NCI-H2196 (cell line): ENCODE measurements around the gene GALNT14.

Source experiments
- DNase-seq: peaks from one replicate; lab custom pipeline; 2025; ENCODE audit not compliant: unreplicated experiment; lab: John Stamatoyannopoulos, UW

The GALNT14 gene

GRCh38 chr2:31058096-31059035, 79.9 kb downstream of the GALNT14 start:
- no peak for DNase-seq

- no peak for DNase-seq
These were observed 80.5 kb downstream of the GALNT14 start for GRCh38 chr2:31057691-31058090.

- no peak for DNase-seq
These were observed 82.3 kb downstream of the GALNT14 start for GRCh38 chr2:31055938-31056337.

- DNase-seq, result no peak
These were observed 83.3 kb downstream of the GALNT14 start for GRCh38 chr2:31054842-31055388.

GRCh38 chr2:31053929-31054782, 84.1 kb downstream of the GALNT14 start:
- no peak for DNase-seq

GRCh38 chr2:31052284-31052683, 86.0 kb downstream of the GALNT14 start:
- no peak for DNase-seq

- DNase-seq, result no peak
These were observed 86.7 kb downstream of the GALNT14 start for GRCh38 chr2:31051258-31052140.

GRCh38 chr2:31049916-31050588, 88.2 kb downstream of the GALNT14 start:
- DNase-seq, result no peak

- DNase-seq, result no peak
These were observed 89.0 kb downstream of the GALNT14 start for GRCh38 chr2:31049264-31049663.

GRCh38 chr2:31047599-31047998, 90.6 kb downstream of the GALNT14 start:
- DNase-seq, result no peak

- DNase-seq, result no peak
These were observed 99.9 kb downstream of the GALNT14 start for GRCh38 chr2:31038385-31038784.

GRCh38 chr2:31037058-31037457, 101.2 kb downstream of the GALNT14 start:
- no peak for DNase-seq

- DNase-seq, result no peak
These were observed 105.2 kb downstream of the GALNT14 start for GRCh38 chr2:31033032-31033431.

GRCh38 chr2:31032475-31032874, 105.8 kb downstream of the GALNT14 start:
- no peak for DNase-seq

GRCh38 chr2:31031132-31031706, 107.0 kb downstream of the GALNT14 start:
- DNase-seq, result no peak

GRCh38 chr2:31028417-31028816, 109.8 kb downstream of the GALNT14 start:
- DNase-seq, result no peak

- no peak for DNase-seq
These were observed 110.7 kb downstream of the GALNT14 start for GRCh38 chr2:31027549-31027948.

GRCh38 chr2:31023541-31023940, 114.7 kb downstream of the GALNT14 start:
- no peak for DNase-seq

GRCh38 chr2:31020713-31021112, 117.5 kb downstream of the GALNT14 start:
- DNase-seq, result no peak

GRCh38 chr2:31018280-31018679, 120.0 kb downstream of the GALNT14 start:
- DNase-seq, result no peak
